ENCODE measurements around the gene IFNB1. TPM values are rescaled to one million over a fixed set of nuclear protein-coding genes. Genes with fewer than 3 reads are reported as not detected.

Gene IFNB1
- total RNA-seq, 1 experiment from 2014 or later = not detected

- Histone ChIP-seq H3K4me3 (replicated peaks in 1 of 2; ENCODE audit: low read depth in 1 of 2, low read length in 2 of 2) (no peak overlapping the region), H3K9ac (ENCODE audit: low read length) (no peak overlapping the region), H3K27ac (ENCODE audit: low read depth, low read length) (no peak overlapping the region), H3K9me2 (ENCODE audit: insufficient read depth) (no peaks in the 10 kb centered on the region), H3K36me3 (ENCODE audit: control insufficient read depth in 1 of 2, insufficient read depth in 2 of 2, low read length in 2 of 2) (no peaks in the 10 kb centered on the region), H3K79me2 (ENCODE audit: insufficient read depth, low read length) (no peaks in the 10 kb centered on the region), H2AFZ (ENCODE audit: low read depth, low read length, poor library complexity, severe bottlenecking) (no peak overlapping the region), H3K9me3 (ENCODE audit: control insufficient read depth in 1 of 2, insufficient read depth in 1 of 2, low read depth in 1 of 2, low read length in 2 of 2) (no peaks in the 10 kb centered on the region), H3K4me2 (ENCODE audit: low read length) (no peak overlapping the region), H4K20me1 (ENCODE audit: insufficient read depth) (no peaks in the 10 kb centered on the region), H3K27me3 (ENCODE audit: insufficient read depth, low read length) (no peaks in the 10 kb centered on the region), H3K4me1 (ENCODE audit: control insufficient read depth in 1 of 2, insufficient read depth in 2 of 2, low read length in 2 of 2) (no peaks in the 10 kb centered on the region)
- ChIA-PET RAD21 (ENCODE audit: low non-redundant PET in 1 of 2, low total read pairs in 2 of 2, uncharacterized antibody in 2 of 2, unreplicated experiment in 2 of 2) (no interaction called here), CTCF (interaction anchor here (1.0 kb wide), 1 partner anchor 27 kb away, joined by 4 read pairs; no protein-coding TSS in a partner anchor), POLR2A (no interaction called here)
- intact Hi-C loops (cut with micrococcal nuclease) = no loop called here
- TF ChIP-seq EZH2 (IDR thresholded peaks at IDR 0.05) (no peak), ZNF274 (IDR thresholded peaks at IDR 0.05; ENCODE audit: low read depth, low read length) (no peak), POLR2A (IDR thresholded peaks at IDR 0.05; ENCODE audit: borderline replicate concordance, extremely low read depth, insufficient read depth, insufficient read length) (no peak), SP1 (IDR thresholded peaks at IDR 0.05; ENCODE audit: low read depth) (no peak), ELF1 (IDR thresholded peaks at IDR 0.05; ENCODE audit: borderline replicate concordance, low read depth) (no peak), TCF7L2 (IDR thresholded peaks at IDR 0.05; ENCODE audit: borderline replicate concordance, extremely low read depth, insufficient read depth, insufficient read length) (no peak), MAX (IDR thresholded peaks at IDR 0.05) (no peak), ZBTB33 (IDR thresholded peaks at IDR 0.05; ENCODE audit: extremely low read depth, insufficient replicate concordance, low read length) (no peak), JUND (IDR thresholded peaks at IDR 0.05) (no peak), YY1 (IDR thresholded peaks at IDR 0.05; ENCODE audit: extremely low read depth, insufficient replicate concordance, low read depth, low read length) (no peak), SRF (IDR thresholded peaks at IDR 0.05; ENCODE audit: low read depth) (no peak), EGR1 (IDR thresholded peaks at IDR 0.05; ENCODE audit: low read depth) (no peak), REST (IDR thresholded peaks at IDR 0.05; ENCODE audit: low read depth) (no peak), SIN3A (IDR thresholded peaks at IDR 0.05; ENCODE audit: low read depth) (no peak), ATF3 (IDR thresholded peaks at IDR 0.05) (no peak), CEBPB (IDR thresholded peaks at IDR 0.05; ENCODE audit: low read depth) (no peak), CTCF (IDR thresholded peaks at IDR 0.05 in 2 of 3, conservative IDR thresholded peaks at IDR 0.05 in 1 of 3; ENCODE audit: borderline replicate concordance in 1 of 3, insufficient read depth in 1 of 3, low read depth in 2 of 3, low read length in 2 of 3) (no peak), RAD21 (IDR thresholded peaks at IDR 0.05; ENCODE audit: low read depth) (no peak), CBX3 (IDR thresholded peaks at IDR 0.05; ENCODE audit: low read depth) (no peak)
- ATAC-seq = no peak
- BruUV-seq (replicated peaks) = no TSS peak
- no peak for DNase-seq (ENCODE audit: low read depth, low spot score)
Observed at GRCh38 chr9:21084242-21084850, 6.6 kb upstream of the IFNB1 start.
